B cell (primary cell): ENCODE results near the gene ALG1L2.
"Not testable (repeated sequence)": the region's sequence is repeated elsewhere in the genome, so short reads cannot be mapped to it uniquely, and the experiment has no call there.

ENCODE experiments used
- CTCF ChIP-seq: fragments of 200-600 bp; IDR thresholded peaks from one replicate; pipeline ENCODE4 v1.8.0; 2022; ENCODE audit warnings: antibody characterized with exemption, mild to moderate bottlenecking
- EZH2 ChIP-seq: IDR thresholded peaks from 2 replicates; pipeline ENCODE4 v1.6.1; 2012; ENCODE audit warnings: borderline replicate concordance, low read depth, mild to moderate bottlenecking, moderate library complexity, low read length; ENCODE audit not compliant: insufficient read depth, poor library complexity, severe bottlenecking

GRCh38 chr3:130137685-130138084 is 56.1 kb downstream of the ALG1L2 start:
- not testable (repeated sequence) for TF ChIP-seq CTCF, EZH2
